Measurements from ENCODE around the gene PPEF1.

GRCh38 chrX:18871161-18871890, 163.9 kb downstream of the PPEF1 start:
- no peak for TF ChIP-seq FOS (IDR thresholded peaks at IDR 0.05; ENCODE audit: low read depth, low read length)
- no peak for TF ChIP-seq CTCF (conservative IDR thresholded peaks at IDR 0.05; ENCODE audit: low read depth, low read length)
- no peak for TF ChIP-seq POLR2A (IDR thresholded peaks at IDR 0.05; ENCODE audit: low read depth, low read length)
- TF ChIP-seq SMC3 (IDR thresholded peaks at IDR 0.05; ENCODE audit: low read depth, low read length): no peak
- TF ChIP-seq MXI1 (IDR thresholded peaks at IDR 0.05; ENCODE audit: borderline replicate concordance, low read depth, low read length): no peak
- no peak for TF ChIP-seq RAD21 (IDR thresholded peaks at IDR 0.05; ENCODE audit: low read length)
- TF ChIP-seq MAZ (IDR thresholded peaks at IDR 0.05; ENCODE audit: borderline replicate concordance, low read depth, low read length): no peak
- no peak for TF ChIP-seq CEBPB (IDR thresholded peaks at IDR 0.05; ENCODE audit: low read depth, low read length)
- TF ChIP-seq RCOR1 (IDR thresholded peaks at IDR 0.05; ENCODE audit: insufficient replicate concordance, low read length): no peak
- TF ChIP-seq ELK1 (IDR thresholded peaks at IDR 0.05; ENCODE audit: borderline replicate concordance, low read depth, low read length): no peak
